GM18498 (cell line): ENCODE results near the gene GPX3.

Experiments used
- ATAC-seq: cut with Tn5 transposase; IDR thresholded peaks from one replicate; pipeline ENCODE4 v1.9.1; 2021; ENCODE audit warnings: mild to moderate bottlenecking, moderate library complexity; ENCODE audit not compliant: unreplicated experiment

GPX3 gene

GRCh38 chr5:151056379-151057325 is 36.3 kb downstream of the GPX3 start:
- ATAC-seq, result no peak

GRCh38 chr5:151058301-151058700 is 37.9 kb downstream of the GPX3 start:
- no peak for ATAC-seq

GRCh38 chr5:151058891-151059489 is 38.6 kb downstream of the GPX3 start:
- no peak for ATAC-seq

DNA sequence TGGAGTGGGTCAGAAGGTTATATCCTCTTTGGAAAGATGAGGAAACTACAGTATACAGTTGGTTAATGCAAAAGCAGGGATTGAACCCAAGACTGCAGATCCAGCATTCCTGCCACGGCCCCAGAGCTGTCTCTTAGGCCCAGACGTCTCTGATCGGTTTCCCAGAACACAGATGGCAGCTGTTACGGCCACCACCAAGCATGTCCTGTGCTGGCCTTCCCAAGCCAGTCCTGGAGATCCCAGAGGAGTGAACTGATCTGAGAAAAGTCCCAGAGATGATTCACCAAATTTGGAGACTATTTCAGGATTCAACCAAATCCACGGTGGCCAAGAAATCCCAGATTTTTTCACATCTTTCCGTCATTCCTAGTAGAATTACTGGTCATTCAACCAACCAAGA is 40.4 kb downstream of the GPX3 start:
- no peak for ATAC-seq

DNA sequence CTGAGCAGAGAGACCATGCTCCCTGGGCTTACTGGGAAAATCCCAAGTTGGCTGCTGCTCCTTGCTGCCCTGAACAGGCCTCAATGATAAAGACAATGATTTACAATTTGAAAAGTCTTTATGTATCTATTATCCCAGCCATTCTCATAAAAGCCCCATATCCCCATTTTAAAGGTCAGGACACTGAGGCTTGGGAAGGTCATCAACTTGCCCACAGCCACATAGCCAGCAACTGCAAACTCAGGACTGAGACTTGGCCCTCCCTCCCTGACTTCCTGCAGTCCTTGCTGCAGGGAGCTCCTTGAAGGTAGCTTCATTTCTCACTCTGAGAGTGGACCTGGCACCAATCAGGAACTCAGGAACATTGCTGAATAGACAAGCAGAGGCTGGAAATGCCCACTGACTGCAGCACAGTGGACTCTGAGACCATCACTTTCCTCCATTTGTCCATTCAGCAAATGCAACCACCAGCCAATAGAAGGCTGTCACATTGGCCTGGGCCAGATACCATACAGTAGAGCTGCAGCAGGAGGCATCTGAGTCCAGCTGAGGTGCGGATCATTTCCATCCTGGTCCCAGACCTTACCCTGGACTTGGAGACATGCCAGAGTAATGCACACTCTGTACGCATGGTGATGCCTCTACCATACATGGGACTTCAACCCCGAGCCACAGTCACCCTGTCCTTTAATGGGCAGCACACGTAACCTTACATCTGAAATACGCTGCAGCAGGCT is 42.2 kb downstream of the GPX3 start:
- ATAC-seq, result no peak

DNA sequence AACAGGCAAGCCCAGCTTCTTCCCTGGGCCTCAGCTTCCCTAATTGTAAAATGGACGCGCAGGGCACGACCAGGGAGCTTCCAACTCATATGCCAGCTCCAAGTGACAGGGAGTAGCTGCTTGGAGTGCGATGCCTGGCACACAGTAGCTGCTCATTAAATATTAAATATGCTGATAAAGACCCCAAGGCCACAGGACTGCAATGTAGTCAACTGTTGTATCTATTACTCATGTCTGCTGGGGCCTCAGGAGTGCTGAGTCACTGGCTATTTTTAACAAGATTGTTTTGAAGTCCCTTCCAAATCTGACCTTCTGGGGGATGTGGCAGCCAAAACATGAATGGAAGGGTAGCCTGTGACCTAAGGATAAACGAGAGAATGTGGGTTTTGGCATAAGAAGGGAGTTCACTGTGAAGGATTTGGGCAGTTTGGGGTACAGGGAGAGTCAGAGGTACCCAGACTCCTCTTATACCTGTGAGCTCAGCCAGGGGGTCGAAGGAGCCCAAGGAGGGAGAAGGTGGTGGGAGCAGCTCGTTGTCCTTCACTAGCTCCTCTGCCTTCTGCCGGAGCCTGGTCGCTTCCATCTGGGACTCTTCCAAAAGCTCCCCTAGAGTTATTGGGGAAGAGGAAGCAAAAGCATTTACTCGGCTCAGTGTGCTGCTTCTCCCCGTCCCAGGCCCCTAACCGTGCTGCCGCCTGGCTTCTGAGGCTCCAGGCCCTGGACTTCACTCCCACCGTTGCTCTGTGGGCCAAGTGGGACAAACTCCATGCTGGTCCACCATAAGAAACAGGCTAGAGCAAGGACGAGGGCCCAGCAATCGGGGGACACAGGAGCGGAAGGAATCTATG is 43.0 kb downstream of the GPX3 start:
- ATAC-seq, result no peak

DNA sequence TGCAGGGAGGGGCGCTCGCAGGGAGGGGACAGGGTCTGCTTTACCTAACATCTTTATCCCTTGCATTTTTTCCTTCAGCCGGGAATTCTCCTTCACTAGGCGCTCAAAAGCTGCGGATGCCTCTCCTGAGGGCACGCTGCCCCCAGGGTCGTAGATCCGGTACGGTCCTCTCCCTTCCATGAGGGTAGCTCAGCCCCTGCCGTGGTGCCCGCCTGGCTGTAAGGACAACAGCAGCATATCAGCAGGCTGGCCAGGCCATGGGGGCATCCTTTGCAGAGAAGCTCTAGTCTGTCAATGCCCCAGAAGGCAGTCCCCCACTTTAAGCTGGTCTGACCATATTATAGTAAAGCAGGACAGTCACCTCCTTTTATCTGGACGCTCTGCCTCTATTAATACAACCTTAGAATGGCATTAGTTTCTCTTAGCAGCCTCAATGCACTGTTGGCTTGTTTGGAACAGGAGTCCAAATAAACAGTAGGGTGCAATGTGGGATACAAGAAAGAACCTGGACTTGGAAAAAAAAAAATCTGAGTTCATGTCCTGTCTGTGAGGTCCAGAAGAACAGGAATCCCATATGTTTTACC is 44.6 kb downstream of the GPX3 start:
- ATAC-seq, result no peak

- no peak for ATAC-seq
Measured at GRCh38 chr5:151065609-151066008, 45.2 kb downstream of the GPX3 start.

- no peak for ATAC-seq
Measured at GRCh38 chr5:151066920-151067319, 46.5 kb downstream of the GPX3 start.

GRCh38 chr5:151067632-151068432 is 47.4 kb downstream of the GPX3 start:
- no peak for ATAC-seq

GRCh38 chr5:151068433-151069197 is 48.2 kb downstream of the GPX3 start:
- ATAC-seq, result peak; percentile 66

DNA sequence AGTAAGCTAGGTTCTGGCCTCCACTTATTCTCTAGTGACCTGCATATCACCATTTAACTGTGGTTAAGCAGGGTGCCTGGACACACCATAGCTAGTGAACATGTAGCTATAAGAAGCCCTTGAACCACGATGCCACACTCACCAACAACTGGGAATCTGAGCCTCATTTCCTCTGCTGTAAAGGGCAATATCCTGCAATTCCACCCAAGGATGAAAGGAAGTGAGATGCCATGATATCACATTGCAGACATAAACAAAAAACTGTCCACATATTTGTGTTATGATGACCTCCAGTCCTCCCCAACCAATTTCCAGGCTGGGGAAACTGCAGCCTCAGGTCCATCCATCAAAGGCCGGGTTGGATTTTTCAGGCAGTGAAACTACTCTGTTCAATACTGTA is 50.1 kb downstream of the GPX3 start:
- no peak for ATAC-seq

DNA sequence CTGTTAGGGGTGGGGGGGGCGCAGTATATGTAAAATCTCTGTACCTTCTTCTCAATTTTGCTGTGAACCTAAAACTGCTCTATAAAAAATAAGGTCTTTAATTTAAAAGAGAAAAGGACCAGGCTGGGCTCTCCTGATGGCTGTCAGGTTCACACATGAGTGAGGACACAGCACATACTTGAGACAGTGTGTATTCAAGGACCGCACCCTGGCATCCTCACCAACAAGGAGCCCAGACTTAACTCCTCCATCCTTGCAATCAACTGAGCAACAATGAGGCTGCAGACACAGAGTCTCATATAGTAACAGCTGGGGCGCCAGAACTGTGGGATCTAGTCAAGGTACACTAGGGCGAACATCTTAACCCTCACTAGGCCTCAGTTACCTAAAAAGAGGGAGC is 50.6 kb downstream of the GPX3 start:
- no peak for ATAC-seq

DNA sequence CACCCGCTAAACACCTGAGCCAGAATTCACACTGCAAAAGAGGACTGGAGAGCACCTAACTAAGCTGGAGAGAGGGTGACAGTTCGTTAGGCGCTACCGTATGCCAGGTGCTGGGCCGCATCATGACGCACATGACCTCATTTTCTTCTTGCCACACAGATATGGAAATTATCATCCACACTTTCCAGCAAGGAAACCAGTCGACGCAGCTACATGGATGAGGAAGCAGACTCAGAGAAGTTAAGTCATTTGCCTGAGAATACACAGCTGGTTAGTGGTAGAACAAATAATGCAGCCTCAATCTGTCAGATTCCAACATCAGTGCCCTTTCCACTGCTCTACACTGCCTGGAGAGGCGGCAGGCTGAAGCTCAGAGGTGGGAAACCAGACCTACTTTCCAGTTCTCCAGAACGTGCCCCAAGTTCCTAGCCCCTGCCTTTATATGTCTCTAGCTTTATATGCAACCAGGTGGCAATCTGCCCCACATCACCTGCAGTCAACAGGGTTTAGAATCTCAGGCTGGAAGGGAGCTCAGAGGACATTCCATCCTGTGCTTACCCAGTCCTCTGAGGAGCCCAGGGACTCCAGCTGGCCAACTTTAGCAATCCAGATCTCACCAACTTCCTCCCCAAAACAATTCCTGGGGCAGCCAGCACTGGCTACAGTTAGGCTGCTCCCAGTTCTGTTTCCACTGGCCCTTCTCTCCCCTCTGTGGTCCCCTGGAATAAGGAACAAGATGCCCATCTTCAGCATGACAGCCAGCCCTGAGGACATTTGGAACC is 51.6 kb downstream of the GPX3 start:
- ATAC-seq, result no peak

DNA sequence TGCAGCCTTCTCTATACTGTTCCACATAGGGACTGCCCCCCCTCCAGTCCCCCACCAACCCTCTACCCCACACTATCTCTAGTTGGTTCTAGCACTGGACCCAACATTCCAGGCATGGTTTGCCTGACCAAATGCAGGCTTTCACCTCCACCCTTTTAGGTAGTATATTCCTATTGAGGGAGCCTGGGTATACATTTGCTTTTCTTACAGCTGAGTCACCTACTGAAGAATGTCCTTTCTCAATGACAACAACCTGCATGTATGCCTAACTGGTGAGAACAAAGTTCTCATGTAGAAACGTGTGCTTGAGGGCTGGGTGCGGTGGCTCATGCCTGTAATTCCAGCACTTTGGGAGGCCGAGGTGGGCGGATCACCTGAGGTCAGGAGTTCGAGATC is 52.2 kb downstream of the GPX3 start:
- no peak for ATAC-seq

- no peak for ATAC-seq
Measured at GRCh38 chr5:151073280-151073679, 52.9 kb downstream of the GPX3 start.

DNA sequence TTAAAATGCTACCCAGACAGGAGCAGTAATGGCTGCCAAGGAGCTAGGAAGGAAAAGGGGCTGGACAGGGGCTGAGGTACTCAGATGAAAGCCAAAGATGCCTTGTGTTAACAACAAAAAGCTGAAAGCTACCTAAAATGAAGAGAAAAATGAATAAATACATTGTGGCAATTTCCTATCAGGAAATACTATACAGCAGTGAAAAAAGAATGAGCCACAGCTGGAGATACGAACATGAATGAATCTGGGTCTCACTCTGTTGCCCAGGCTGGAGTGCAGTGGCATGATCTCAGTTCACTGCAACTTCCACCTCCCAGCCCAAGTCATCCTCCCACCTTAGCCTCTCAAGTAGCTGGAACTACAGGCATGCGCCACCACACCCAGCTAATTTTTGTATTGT is 54.2 kb downstream of the GPX3 start:
- no peak for ATAC-seq

DNA sequence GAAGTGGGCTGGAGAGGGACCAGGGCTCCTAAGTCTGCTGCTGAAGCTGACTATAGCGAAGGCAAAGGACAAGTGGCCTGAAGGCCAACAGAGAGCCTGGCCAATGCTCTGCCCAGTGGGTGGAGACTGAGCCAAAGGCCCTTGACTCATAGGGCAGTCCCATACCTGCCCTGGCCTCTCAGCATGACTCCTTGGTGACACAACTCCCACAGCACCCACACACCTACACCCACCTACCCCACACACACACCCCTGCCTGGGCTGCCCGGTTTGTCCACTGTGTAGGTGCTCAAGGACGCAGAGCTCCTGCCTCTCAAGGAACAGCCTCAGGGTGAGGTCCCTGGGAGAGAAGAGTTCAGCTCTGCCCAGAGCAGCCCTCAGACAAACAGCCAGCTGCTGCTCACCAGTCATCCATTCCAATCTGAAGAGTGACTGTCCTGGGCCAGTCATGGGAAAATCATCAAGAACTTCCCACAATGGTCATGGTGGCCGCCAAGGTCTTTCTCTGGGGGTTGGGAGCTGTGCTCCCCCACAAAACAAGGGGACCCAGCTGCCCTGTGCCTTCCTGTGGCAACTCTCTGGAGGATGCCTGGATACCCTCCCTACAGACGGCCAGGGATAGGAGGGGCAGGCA is 55.4 kb downstream of the GPX3 start:
- no peak for ATAC-seq
